ENCODE data around the gene TCF4.

Gene TCF4

GRCh38 chr18:55501579-55501978 lies 86.4 kb downstream of the TCF4 start:
- no peak for DNase-seq

GRCh38 chr18:55500316-55501086 lies 87.5 kb downstream of the TCF4 start:
- DNase-seq, result peak; percentile 15

GRCh38 chr18:55499526-55499925 lies 88.5 kb downstream of the TCF4 start:
- DNase-seq, result no peak

- DNase-seq, result no peak
Observed at GRCh38 chr18:55497825-55498403, 90.1 kb downstream of the TCF4 start.

GRCh38 chr18:55494899-55495298 lies 93.1 kb downstream of the TCF4 start:
- no peak for DNase-seq

GRCh38 chr18:55494441-55494840 lies 93.6 kb downstream of the TCF4 start:
- no peak for DNase-seq

- DNase-seq, result no peak
Observed at GRCh38 chr18:55491616-55492015, 96.4 kb downstream of the TCF4 start.

- peak; percentile 46 for DNase-seq
Observed at GRCh38 chr18:55489034-55489986, 98.7 kb downstream of the TCF4 start.

GRCh38 chr18:55488473-55488872 lies 99.5 kb downstream of the TCF4 start:
- no peak for DNase-seq

- no peak for DNase-seq
Observed at GRCh38 chr18:55487997-55488396, 100.0 kb downstream of the TCF4 start.

GRCh38 chr18:55486936-55487335 lies 101.1 kb downstream of the TCF4 start:
- no peak for DNase-seq

GRCh38 chr18:55485666-55486065 lies 102.3 kb downstream of the TCF4 start:
- DNase-seq, result no peak

GRCh38 chr18:55484773-55485172 lies 103.2 kb downstream of the TCF4 start:
- DNase-seq, result no peak

- no peak for DNase-seq
Observed at GRCh38 chr18:55483266-55483871, 104.6 kb downstream of the TCF4 start.

GRCh38 chr18:55479656-55480420 lies 108.2 kb downstream of the TCF4 start:
- DNase-seq, result no peak

GRCh38 chr18:55477860-55478581 lies 110.0 kb downstream of the TCF4 start:
- DNase-seq, result peak; percentile 17

GRCh38 chr18:55477499-55477859 lies 110.5 kb downstream of the TCF4 start:
- DNase-seq, result peak; percentile 75

- DNase-seq, result no peak
Observed at GRCh38 chr18:55475916-55476315, 112.1 kb downstream of the TCF4 start.

- no peak for DNase-seq
Observed at GRCh38 chr18:55475467-55475866, 112.5 kb downstream of the TCF4 start.

- no peak for DNase-seq
Observed at GRCh38 chr18:55473560-55473959, 114.4 kb downstream of the TCF4 start.

- DNase-seq, result no peak
Observed at GRCh38 chr18:55473058-55473457, 114.9 kb downstream of the TCF4 start.

- DNase-seq, result no peak
Observed at GRCh38 chr18:55470826-55471225, 117.2 kb downstream of the TCF4 start.
